GM11168 (cell line): ENCODE measurements around the gene OSMR.
"Not testable (repeated sequence)": the region's sequence is repeated elsewhere in the genome, so short reads cannot be mapped to it uniquely, and the experiment has no call there.

Experiments
- in situ Hi-C: fragments of 300-500 bp; cut with MboI; formaldehyde crosslinking; loops from one replicate; pipeline ENCODE4 v1.12.0; 2022; ENCODE audit warnings: low sequenced_read_pairs; ENCODE audit not compliant: unreplicated experiment

The OSMR gene

DNA sequence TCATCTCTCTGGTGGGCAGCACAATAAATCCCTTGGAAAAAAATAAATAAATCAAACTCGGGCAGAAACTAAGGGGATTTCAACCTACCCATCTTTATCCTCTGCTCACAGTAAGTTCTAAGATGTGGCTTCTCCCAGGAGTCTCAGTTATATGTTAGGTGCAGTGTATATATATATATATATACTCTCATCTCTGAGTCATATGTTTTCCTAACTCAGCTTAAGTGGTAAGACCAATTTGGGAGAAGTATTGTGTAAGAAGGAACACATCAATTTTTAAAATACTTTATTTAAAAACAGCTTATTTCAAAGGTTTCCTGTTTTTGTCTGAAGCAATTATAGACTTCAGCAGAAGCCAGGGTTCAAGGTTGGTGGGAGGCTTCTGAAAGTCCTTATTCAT, 20.3 kb upstream of the OSMR start:
- in situ Hi-C loops, result no loop called here

DNA sequence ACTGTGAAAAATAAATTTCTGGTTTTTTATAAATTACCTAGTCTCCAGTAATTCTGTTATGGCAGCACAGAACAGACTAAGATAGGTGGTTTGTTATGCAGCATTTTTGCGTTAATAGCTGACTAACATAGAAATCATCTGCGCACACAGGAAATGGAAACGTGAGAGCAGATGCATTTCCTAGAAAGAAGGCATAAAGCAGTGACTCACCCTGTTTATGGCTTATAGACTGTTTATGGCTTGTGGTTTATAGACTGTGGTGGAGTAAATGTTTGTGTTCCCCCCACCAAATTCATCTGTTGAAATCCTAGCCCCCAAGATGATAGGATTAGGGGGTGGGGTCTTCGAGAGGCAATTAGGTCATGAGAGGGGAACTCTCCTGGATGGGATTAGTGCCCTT, 18.3 kb upstream of the OSMR start:
- in situ Hi-C loops, result no loop called here

DNA sequence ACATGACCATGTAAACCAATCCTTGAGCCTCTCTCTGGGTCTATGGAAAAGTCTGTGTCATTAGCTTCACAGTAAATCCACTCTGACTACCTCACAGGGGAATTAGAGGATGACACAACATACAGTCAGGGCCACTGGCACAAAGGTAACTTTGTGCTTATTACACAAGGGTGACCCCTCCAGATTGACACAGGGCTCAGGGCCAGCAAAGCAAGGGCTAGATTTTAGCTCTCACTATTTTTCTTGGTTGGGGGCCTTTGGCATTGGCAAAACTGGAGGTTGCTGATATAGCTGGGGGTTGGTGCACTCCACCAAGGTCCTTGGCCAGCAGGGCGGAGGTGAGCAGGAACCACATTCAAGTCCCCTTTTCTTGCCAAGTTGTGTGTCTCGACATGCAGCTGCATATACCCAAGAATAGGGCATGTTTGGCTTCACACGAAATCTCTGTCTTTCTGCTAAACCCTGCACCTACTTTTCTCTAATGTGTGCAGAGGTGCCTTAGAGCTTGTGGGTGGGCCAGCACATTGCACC, 15.2 kb upstream of the OSMR start:
- in situ Hi-C loops, result no loop called here

DNA sequence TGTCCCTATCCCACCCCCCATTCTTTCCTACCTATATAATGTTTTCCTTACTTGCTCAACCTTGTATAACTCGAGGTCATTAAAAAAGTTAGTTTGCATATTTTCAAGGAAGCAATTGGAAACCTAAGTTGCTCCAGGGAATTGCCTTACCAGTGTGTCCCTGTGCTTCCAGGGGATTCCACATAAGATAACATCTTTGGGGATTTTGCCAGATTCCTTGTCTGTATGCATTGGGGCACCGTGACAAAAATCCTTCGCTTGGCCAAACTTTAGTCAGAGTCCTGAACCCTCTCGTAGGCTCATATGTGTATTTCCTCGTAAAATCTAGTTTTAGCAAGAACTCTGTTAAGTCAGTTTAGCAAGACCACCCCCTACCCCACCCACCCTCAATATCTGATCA, 14.7 kb upstream of the OSMR start:
- in situ Hi-C loops, result no loop called here

DNA sequence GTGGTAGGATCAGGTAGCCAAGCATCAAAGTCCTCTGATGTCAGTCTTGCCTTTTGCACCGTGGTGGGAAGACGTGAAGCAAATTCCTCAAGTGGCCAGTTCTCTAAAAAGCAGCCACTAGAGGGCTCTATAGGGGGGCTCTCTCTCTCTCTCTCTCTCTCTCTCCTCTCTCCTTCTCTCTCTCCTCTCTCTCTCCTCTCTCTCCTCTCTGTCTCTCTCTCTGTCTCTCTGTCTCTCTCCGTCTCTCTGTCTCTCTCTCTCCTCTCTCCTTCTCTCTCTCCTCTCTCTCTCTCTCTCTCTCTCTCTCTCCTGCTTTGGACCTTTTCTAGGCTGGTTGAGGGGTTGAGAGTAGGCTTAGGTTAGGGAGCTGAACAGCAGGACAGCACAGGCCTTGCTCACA, 13.9 kb upstream of the OSMR start:
- in situ Hi-C loops, result no loop called here

DNA sequence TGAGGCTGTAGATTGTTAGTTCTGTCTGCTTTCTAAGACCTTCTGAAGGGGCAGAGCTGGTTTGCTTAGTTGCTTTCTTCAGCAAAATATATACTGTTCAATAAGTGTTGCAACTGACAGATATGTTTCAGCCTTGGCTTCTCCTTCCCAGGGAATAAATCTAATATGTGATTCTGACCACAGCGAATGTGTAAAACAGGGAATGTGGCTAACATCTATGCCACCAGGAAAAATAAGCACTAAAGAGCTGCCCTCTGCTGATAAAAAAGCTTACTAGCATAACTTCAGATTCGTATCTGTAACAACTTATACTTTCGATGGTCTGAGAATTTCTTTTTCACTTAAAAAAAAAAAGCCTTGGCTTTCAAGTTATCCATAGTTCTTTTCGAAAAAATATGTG, 13.0 kb upstream of the OSMR start:
- in situ Hi-C loops, result no loop called here

DNA sequence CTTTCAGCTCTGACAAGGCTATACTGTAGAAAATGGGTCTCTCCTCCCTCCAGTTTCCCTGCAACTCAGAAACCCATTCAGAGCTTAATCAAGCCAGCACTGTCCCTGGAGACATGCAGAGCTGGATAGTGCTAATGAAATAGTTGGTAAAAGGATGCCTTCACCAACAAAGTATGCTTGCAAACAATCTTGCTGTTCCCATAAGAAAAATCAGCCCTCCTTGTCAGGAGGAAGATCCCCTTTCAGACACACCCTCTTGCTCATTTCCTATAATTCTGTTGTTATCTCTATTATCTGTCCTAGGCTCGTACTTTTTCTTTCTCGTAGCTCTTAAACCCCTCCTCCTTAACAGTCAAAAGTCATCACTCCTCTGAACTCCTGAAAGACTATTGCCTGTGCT, 9.9 kb upstream of the OSMR start:
- in situ Hi-C loops, result no loop called here

DNA sequence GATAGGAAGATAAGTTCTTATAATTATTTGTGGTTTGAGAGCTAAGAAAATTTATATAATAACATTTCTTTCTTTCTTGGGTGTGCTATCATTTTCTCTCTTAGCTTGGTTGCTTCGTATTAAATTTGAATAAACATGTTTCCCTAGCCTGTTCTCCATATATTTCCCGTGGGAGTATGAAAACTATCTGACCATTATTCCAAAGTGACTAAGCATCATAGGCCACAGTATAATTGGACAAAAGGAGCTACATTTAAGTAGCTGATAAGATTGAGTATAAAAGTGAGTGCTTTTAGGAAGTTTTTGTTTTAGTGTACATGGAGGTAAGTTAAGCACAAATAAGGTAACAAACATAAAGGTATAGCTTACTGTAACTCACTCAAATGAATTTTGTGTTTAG, 8.4 kb upstream of the OSMR start:
- in situ Hi-C loops, result no loop called here

DNA sequence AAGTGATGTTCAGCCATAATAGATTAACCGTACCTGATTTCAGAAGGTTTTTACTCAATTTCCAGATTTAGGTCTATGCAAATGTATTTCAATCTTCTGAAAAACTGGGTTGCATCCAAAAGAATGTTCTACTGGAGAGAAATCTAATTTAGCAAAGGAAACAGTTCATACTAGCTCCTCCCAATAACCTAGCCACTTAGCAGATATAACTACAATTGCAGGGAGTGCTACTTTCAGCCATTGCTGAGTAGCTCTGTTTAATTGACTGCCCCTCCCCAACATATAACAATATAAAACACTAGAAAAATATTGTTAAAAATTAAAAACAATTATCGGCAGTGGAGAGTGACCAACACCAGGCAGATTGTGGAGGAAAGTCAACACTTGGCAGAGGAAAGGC, 7.9 kb upstream of the OSMR start:
- in situ Hi-C loops, result no loop called here

DNA sequence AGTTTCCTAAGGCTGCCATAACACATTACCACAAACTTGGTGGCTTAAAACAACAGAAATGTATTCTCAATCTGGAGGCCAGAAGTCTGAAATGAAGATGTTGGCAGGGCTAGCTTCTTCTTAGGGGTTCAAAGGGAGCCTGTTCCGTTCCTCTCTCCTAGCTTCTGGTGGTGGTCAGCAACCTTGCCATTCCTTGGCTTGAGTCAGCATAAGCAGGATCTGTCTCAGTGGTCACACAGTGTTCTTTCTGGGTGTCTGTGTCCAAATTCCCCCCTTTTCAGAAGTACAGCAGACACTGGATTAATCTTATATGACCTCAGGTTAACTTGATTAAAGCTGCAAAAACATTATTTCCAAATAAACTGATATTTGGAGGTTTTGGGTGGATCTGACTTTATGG, 2.1 kb upstream of the OSMR start:
- in situ Hi-C loops, result no loop called here

DNA sequence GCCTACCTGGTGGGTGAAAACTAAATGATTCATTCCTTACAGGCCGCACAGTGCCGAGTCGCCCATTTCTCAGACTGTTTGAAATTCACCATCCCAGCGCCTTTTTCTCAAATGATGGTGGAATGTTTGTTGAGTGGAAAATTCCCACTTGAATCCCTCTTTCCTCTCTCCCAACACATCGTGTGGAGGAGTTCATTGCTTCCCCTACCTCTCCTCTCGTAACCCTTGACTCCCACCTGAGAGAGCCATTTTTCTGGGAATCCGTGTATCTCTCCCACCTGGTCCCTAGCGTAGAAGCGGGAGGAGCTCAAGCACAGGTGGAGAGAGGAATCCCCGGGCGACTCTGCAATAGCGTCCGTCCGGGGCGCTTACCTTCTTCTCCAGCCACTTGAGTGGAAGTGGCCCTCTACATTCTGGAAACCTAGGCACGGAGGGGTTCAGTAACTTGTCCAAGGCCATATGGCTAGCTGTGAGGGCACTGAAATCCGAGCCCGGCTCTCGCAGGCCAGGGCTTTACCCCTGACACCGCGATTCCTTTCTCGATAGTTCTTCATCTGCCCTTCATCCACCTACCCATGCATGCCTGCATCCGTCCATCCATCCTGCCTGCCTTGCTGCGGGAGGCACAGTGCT, 683 bp downstream of the OSMR start:
- in situ Hi-C loops, result no loop called here

DNA sequence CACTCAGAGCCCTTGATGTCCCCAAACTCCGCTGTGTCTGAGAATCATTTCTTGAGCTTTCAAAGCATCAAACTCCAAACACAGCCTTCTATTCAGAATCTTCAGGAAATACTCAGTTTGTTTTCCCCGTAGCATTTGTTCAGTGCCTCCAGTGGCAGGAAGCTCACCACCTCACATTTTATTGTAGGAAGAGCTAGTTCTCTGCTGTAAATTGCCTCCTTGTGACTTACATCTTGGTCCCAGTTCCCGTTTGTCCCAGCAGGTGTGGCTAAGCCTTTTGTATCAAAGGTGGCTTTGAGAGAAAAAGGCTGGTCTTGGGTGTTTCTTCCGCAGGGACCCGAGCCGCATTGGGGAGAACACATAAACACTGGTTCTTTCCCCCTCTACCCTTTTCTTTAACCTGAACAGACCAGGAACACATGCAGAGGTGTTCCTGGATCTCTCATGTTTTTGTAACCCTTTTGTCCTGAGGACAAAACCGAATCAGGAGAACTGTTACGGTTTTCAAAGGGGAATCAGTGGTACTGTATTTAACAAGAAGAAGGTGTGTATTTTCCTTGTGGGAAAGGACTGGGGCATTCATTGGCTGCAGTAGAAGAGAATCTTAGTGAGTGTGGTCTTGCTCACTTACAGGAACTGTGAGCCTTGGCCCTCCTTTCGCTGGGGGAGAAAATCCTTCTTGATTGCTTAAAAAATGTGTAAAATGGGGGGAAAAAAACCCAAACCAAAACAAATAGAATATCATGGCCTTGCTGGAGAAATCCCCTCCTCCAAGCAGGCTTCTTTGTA, 1.9 kb downstream of the OSMR start:
- in situ Hi-C loops, result no loop called here

DNA sequence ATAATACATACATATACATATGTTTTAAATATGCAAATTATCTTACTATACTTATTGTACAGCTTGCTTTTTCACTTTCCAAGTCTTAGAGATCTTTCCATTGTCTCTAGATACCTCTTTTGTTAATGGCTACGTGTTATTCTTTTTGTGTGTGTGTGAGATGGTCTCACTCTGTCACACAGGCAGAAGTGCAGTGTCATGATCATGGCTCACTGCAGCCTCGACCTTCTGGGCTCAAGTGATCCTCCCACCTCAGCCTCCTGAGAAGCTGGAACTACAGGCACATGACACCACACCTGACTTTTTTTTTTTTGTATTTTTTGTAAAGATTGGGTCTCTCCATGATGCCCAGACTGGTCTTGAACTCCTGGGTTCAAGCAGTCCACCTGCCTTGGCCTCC, 2.8 kb downstream of the OSMR start:
- in situ Hi-C loops, result no loop called here

DNA sequence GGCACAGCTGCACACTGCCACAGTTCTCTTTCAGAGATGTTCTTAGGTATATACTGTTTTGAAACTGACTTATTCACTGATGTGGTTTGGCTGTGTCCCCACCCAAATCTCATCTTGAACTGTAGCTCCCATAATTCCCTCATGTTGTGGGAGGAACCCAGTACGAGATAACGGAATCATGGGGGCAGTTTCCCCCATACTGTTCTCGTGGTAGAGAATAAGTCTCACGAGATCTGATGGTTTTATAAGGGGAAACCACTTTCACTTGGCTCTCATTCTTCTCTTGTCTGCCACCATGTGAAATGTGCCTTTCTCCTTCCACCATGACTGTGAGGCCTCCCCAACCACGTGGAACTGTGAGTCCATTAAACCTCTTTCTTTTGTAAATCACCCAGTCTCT, 5.8 kb downstream of the OSMR start:
- in situ Hi-C loops, result not testable (repeated sequence)

DNA sequence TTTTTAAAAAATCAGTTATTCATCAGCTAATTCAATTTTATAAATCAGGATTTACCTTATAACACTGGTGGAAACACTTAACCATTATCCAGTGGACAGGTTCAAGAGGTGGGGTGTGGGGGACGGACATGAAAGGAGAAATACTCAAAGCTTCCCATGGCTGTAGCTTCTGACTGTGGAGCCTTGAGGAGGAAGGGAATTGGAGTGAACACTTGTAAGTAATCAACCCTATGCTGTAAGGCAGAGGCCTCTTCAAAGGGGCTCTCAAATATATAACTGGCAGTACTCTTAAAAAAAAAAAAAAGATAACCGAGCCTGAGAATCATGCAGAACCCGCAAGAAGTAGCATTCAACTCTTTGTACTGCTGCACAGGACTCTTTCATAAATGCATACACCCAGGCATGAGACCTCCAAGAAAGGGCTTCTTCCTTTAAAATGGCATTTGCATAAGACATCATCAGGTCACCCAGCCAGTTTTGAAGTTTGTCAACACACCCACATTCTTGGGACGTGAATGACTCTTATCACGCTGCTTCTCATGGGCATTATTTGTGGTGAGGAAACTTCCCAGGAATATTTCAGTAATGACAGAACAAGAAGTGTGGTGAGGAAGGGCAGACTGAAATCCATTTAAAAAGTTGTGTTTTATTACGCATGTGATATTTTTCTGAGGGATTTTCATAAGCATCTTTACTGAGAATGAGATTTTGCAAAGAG, 8.1 kb downstream of the OSMR start:
- in situ Hi-C loops, result no loop called here

DNA sequence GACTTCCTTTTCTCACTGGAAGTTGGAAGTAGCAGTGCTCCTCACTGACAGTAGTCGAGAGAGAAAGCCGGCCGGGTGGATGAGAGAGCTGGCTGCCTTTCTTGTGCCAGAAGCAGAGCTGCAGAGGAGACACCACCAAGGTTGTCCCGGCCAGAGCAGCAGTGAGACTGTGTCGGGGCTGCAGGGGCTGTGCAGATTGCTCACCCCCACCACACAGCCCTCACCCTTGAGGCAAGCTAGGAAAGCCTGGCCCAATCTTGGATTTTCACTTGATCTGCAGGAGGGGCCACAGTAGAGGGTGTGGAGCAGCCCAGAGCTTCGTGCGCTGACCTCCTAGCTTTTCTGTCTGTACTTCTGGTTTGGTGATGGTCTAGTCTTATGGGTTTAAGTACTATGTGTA, 9.1 kb downstream of the OSMR start:
- in situ Hi-C loops, result no loop called here

DNA sequence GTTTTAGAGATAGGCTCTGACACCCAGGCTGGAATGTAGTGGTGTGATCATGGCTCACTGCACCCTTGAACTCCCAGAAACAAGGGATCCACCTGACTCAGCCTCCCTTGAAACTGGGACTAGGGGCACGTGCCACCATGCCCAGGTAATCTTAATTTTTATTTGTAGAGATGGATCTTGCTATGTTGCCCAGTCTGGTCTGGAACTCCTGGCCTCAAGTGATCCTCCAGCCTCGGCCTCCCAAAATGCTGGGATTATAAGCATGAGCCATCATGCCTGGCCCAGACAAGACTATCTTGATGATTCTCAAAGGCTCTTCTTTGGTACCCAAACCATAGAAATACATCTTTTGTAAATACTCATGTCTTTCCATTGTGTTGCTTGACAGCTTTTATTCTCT, 10.8 kb downstream of the OSMR start:
- in situ Hi-C loops, result no loop called here

DNA sequence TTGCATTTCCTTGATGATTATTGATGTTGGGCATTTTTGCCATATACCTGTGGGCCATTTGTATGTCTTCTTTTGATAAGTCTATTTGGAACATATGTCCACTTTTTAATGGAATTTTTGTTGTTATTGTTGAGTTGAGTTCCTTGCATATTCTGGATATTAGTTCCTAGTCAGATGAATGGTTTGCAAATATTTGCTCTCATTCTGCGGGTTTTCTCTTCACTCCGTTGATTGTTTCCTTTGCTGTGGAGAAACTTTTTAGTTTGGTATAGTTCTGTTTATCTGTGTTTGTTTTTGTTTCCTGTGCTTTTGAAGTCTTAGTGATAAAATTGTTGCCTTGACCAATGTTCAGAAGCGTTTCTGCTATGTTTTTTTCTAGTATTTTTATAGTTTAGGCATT, 13.0 kb downstream of the OSMR start:
- in situ Hi-C loops, result no loop called here

DNA sequence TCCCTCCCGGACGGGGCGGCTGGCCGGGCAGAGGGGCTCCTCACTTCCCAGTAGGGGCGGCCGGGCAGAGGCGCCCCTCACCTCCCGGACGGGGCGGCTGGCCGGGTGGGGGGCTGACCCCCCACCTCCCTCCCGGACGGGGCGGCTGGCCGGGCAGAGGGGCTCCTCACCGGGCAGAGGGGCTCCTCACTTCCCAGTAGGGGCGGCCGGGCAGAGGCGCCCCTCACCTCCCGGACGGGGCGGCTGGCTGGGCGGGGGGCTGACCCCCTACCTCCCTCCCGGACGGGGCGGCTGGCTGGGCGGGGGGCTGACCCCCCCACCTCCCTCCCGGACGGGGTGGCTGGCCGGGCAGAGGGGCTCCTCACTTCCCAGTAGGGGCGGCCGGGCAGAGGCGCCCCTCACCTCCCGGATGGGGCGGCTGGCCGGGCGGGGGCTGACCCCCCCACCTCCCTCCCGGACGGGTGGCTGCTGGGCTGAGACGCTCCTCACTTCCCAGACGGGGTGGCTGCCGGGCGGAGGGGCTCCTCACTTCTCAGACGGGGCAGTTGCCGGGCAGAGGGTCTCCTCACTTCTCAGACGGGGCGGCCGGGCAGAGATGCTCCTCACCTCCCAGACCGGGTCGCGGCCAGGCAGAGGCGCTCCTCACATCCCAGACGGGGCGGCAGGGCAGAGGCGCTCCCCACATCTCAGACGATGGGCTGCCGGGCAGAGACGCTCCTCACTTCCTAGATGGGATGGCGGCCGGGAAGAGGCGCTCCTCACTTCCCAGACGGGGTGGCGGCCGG, 16.4 kb downstream of the OSMR start:
- in situ Hi-C loops, result not testable (repeated sequence)

DNA sequence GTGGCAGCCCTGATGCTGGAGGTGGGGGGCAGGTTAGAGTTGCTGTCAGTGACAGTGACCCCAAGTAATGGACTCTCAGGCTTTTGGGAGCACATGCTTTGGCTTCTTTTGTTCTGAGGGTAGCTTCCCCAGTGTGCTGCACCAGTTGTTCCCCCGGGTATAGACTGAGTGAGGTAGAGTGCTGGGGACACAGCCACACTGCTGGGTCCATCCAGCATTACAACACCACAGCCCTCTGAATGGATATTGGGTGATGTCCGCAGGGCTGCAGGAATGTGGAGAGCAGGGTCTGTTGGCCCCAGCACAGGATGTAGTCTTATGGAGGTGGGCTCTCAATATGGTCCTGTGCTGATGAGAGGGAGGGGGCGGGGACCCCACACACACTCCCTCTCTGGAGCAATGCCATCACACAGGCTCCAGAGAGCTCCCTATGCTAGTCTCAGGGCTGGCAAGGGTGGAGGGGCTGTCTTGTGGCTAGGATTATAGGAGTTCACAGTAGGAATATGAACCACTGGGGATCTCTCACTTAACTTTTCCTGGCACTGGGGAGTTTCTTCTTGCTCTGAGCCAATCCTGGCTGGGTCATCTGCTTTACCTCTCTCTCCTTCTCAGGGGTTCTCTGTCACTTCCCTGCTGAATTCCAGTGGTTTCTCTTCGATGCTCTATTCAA, 20.7 kb downstream of the OSMR start:
- in situ Hi-C loops, result no loop called here
